AG08396 (cell line): ENCODE measurements around the gene WDR89.
"Not testable (repeated sequence)": the region's sequence is repeated elsewhere in the genome, so short reads cannot be mapped to it uniquely, and the experiment has no call there.

ENCODE experiments used
- DNase-seq: peaks from one replicate; pipeline ENCODE4 v3.0.0; 2012; ENCODE audit warnings: low spot score, mixed read lengths

Gene WDR89

DNA sequence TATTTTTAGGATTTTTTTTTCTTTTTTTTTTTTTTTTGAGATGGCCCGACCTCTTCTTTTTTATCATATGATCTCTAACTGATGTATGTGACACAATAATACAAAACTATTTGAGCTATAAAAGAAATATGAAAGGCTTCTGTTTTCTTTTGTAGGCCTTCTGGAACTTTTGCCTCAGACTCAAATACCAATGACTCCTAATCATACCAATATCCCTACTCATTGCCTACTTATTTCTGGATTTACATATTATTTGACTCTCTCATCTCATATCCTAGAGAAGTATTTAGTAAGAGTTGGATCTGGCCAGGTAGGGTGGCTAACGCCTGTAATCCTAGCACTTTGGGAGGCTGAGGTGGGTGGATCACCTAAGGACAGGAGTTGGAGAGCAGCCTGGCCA is 12.7 kb upstream of the WDR89 start:
- DNase-seq = peak; percentile 29

DNA sequence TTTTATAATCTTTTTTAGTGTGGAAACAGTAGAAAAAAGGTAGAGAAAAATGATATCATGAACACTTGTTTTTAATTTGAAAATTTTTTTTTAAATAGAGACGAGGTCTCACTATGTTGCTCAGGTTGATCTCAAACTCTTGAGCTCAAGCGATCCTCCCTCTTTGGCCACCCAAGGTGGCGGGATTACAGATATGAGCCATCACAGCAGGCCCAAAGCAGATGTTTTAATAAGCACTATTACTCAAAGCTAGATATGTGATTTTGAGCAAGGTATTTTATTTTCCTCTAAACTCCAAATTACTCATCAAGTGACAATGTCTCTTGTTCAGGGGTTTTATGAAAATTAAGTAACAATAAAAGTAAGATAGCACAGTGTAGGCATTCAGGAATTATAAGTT is 10.7 kb upstream of the WDR89 start:
- no peak for DNase-seq

DNA sequence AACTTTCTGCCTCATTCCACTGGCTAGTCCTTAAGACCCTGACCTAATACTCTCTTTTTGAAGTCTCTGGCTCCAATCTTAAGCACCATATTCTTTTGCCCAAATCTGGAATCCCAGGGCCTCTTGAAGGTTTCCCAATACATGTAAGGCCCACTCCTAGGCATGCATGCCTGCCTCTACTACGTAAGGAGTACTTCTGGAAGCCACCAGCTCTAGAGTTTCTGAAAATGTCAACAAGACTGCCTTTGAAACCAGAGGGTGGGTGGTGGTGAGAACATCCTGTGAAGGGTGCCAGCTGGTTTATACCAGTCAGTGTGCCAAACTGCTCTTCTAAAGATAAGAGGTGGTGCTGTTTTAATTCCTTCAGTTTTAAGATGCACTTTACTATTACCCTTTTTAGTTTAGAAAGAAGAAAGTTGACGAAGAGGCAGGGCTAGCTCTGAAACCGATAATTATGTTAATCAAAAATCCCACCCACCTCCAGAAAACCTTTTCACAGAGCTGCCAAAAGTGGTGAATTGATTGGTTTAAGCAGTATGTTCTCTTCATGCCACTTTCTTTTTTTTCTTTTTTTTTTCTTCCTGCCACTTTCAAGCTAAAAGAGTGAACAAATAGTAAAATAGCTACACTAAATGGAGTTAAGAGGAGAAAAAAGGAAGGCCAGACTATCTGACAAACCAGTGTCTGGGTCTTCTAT is 8.7 kb upstream of the WDR89 start:
- DNase-seq = no peak

DNA sequence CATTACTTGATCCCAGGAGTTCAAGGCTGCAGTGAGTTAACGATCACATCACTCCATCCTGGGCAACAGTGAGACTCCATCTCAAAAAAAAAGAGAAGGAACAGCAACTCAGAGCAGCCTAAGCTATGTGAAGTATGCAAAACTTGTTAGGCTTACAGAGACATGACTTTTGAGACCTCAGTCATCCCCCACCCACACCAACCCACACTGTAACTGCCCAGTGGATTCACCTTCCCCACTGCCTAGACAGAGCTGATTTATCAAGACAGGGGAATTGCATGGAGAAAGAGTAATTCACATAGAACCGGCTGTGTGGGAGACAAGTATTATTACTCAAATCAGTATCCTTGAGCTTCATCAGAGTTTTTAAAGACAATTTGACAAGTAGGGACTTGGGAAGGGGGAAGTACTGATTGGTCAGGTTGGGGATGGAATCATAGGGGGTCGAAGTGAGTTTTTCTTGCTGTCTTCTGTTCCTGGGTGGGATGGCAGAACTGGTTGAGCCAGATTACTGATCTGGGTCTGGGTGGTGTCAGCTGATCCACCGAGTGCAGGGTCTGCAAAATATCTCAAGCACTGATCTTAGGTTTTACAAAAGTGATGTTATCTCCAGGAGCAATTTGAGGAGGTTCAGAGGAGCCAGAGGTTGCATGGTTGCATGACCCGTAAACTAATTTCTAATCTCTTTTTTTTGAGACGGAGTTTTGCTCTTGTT is 6.2 kb upstream of the WDR89 start:
- no peak for DNase-seq

GRCh38 chr14:63644741-63645140 is 3.1 kb upstream of the WDR89 start:
- no peak for DNase-seq

GRCh38 chr14:63642656-63643382 is 1.1 kb upstream of the WDR89 start:
- DNase-seq = no peak

DNA sequence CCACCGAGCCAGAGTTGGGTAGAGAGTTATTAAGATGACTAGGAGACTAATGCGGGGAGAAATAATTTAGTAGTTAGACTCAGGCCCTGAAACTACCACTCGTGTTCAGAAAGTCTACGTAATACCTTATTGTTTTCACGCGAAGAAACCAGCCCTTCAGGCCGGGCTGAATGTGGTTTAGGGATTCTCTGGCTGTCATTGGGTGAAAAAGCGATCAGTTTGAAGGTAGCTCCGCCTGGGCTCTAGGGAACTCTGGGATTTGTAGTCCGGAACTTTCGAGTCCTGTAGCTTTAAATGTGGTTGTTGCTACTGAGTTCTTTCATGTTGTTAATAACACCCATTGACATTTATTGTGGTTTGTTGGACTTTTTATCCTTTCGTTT is 549 bp upstream of the WDR89 start:
- DNase-seq = peak; percentile 88

GRCh38 chr14:63638493-63638892 is 3.2 kb downstream of the WDR89 start:
- no peak for DNase-seq

DNA sequence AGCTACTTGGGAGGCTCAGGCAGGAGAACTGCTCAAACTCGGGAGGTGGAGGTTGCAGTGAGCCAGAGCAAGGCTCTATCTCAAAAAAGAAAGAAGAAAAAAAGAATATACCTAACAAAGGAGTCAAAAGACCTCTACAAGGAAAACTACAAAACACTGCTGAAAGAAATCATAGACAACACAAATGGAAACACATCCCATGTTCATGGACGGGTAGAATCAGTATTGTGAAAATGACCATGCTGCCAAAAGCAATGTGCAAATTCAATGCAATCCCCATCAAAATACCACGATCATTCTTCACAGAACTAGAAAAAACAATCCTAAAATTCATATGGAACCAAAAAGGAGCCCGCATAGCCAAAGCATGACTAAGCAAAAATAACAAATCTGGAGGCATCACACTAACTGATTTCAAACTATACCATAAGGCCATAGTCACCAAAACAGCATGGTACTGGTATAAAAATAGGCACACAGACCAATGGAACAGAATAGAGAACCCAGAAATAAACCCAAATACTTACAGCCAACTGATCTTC is 5.5 kb downstream of the WDR89 start:
- not testable (repeated sequence) for DNase-seq

DNA sequence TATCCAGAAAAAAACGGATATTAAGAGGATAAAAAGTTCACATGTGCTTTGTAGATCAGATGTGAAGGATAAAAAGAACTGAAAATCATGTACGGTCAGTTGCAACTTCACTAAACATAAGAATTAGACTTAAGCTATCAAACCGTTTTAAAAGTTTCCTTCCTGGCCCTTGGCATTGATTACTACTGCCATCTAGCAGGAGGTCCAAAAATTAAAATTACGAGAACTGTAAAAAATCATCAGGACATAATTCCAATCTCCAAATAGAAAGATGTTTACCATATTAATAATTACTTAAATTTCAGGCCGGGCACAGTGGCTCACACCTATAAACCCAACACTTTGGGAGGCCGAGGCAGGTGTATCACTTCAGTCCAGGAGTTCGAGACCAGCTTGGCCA is 7.9 kb downstream of the WDR89 start:
- DNase-seq = no peak

- peak; percentile 12 for DNase-seq
These were observed 8.6 kb downstream of the WDR89 start for GRCh38 chr14:63632932-63633514.

- no peak for DNase-seq
These were observed 17.0 kb downstream of the WDR89 start for GRCh38 chr14:63624701-63625100.

- no peak for DNase-seq
These were observed 17.5 kb downstream of the WDR89 start for GRCh38 chr14:63624203-63624602.

- not testable (repeated sequence) for DNase-seq
These were observed 19.7 kb downstream of the WDR89 start for GRCh38 chr14:63621975-63622374.

- no peak for DNase-seq
These were observed 25.7 kb downstream of the WDR89 start for GRCh38 chr14:63616015-63616414.

- no peak for DNase-seq
These were observed 26.9 kb downstream of the WDR89 start for GRCh38 chr14:63614679-63615363.

DNA sequence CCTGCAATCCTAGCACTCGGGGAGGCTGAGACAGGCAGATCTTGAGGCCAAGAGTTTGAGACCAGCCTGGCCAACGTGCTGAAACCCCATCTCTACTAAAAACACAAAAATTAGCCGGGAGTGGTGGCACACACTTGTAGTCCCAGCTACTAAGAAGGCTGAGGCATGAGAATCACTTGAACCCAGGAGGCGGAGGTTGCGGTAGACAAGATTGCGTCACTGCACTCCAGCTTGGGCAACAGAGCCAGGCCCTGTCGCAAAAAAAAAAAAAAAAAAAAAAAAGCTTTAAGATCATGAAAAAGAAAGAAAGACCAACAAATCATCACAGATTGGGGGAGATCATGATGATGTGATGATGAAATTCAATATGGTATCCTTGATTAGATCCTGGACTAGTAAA is 30.6 kb downstream of the WDR89 start:
- no peak for DNase-seq

- DNase-seq = no peak
These were observed 36.6 kb downstream of the WDR89 start for GRCh38 chr14:63605041-63605532.

DNA sequence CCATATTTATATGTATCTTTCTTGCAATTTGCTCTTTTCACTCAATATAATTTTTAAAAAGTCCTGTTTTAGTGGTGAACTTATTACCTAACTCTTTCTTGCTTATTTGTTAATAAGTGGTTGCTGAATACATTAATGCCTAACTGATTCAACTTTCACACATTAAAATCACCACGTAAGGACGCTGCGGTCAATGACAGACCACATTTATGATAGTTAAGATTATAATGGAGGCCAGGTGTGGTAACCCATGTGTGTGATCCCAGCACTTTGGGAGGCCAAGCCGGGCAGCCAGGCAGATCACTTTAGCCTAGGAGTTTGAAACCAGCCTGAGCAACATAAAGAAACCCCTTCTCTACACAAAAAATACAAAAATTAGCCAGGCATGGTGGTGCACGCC is 37.0 kb downstream of the WDR89 start:
- no peak for DNase-seq

DNA sequence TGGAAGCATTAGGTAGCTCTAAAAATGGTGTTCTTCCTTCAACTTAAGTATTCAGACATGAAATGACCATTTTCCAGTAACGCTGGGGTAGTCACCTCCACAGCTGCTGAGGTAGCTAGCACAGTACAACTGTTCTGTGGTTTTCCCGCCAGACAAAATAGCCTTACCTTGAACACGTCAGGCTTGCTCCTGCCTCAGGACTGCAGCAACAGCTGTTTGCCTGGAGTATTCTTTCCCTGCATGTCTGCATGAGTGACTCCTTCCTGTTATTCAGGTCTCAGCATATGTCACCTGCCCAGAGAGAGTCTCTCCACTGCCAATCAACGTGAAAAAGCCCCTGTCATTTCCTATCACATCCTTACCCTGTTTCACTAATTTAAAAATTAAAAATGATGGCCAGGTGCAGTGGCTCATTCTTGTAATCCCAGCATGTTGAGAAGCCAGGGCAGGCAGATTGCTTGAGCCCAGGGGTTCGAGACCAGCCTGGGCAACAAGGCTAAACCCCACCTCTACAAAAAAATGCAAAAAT is 37.9 kb downstream of the WDR89 start:
- DNase-seq = no peak

GRCh38 chr14:63598807-63599206 is 42.9 kb downstream of the WDR89 start:
- DNase-seq = no peak
